Measurements from ENCODE around the gene TSHZ2.
"Not testable (repeated sequence)": the region's sequence is repeated elsewhere in the genome, so short reads cannot be mapped to it uniquely, and the experiment has no call there.

The TSHZ2 gene

GRCh38 chr20:53434662-53435061 is 462.5 kb downstream of the TSHZ2 start:
- peak overlapping the region in 3 of 21 experiments; percentile 19 to 53 (median 34) for H3K27ac ChIP-seq
- no peak overlapping the region for H3K4me3 ChIP-seq

GRCh38 chr20:53436927-53437326 is 464.8 kb downstream of the TSHZ2 start:
- not testable (repeated sequence) for H3K4me3 ChIP-seq, H3K27ac ChIP-seq

GRCh38 chr20:53438368-53438767 is 466.2 kb downstream of the TSHZ2 start:
- Histone ChIP-seq H3K27ac (no peak overlapping the region), H3K4me3 (no peak overlapping the region)

GRCh38 chr20:53439046-53439445 is 466.9 kb downstream of the TSHZ2 start:
- H3K4me3 ChIP-seq = no peak overlapping the region

GRCh38 chr20:53439616-53440015 is 467.5 kb downstream of the TSHZ2 start:
- H3K4me3 ChIP-seq = no peak overlapping the region
- H3K27ac ChIP-seq = no peak overlapping the region

More at GRCh38 chr20:53439046-53439445, 466.9 kb downstream of the TSHZ2 start:
- no peak overlapping the region for H3K27ac ChIP-seq

GRCh38 chr20:53444401-53445149 is 472.4 kb downstream of the TSHZ2 start:
- Histone ChIP-seq H3K4me3 (no peak overlapping the region), H3K27ac (no peak overlapping the region)

- H3K27ac ChIP-seq = no peak overlapping the region
Measured at GRCh38 chr20:53445321-53445731, 473.2 kb downstream of the TSHZ2 start.

GRCh38 chr20:53445932-53446331 is 473.8 kb downstream of the TSHZ2 start:
- Histone ChIP-seq H3K4me3 (no peak overlapping the region), H3K27ac (no peak overlapping the region)

More at GRCh38 chr20:53445321-53445731, 473.2 kb downstream of the TSHZ2 start:
- H3K4me3 ChIP-seq = no peak overlapping the region

GRCh38 chr20:53447316-53447715 is 475.2 kb downstream of the TSHZ2 start:
- no peak overlapping the region for H3K4me3 ChIP-seq
- no peak overlapping the region for H3K27ac ChIP-seq

- H3K4me3 ChIP-seq = no peak overlapping the region
- no peak overlapping the region for H3K27ac ChIP-seq
Measured at GRCh38 chr20:53448426-53448825, 476.3 kb downstream of the TSHZ2 start.

GRCh38 chr20:53448875-53449274 is 476.7 kb downstream of the TSHZ2 start:
- no peak overlapping the region for H3K27ac ChIP-seq
- H3K4me3 ChIP-seq = no peak overlapping the region

GRCh38 chr20:53453076-53453475 is 480.9 kb downstream of the TSHZ2 start:
- H3K4me3 ChIP-seq = no peak overlapping the region
- no peak overlapping the region for H3K27ac ChIP-seq

- Histone ChIP-seq H3K27ac (no peak overlapping the region), H3K4me3 (no peak overlapping the region)
Measured at GRCh38 chr20:53454675-53455276, 482.6 kb downstream of the TSHZ2 start.

- H3K4me3 ChIP-seq = no peak overlapping the region
- no peak overlapping the region for H3K27ac ChIP-seq
Measured at GRCh38 chr20:53463101-53463972, 491.2 kb downstream of the TSHZ2 start.

- Histone ChIP-seq H3K4me3 (no peak overlapping the region), H3K27ac (no peak overlapping the region)
Measured at GRCh38 chr20:53466279-53466678, 494.1 kb downstream of the TSHZ2 start.

- no peak overlapping the region for H3K27ac ChIP-seq
Measured at GRCh38 chr20:53468587-53468986, 496.4 kb downstream of the TSHZ2 start.

GRCh38 chr20:53472859-53473258 is 500.7 kb downstream of the TSHZ2 start:
- H3K4me3 ChIP-seq, H3K27ac ChIP-seq: not testable (repeated sequence)

More at GRCh38 chr20:53468587-53468986, 496.4 kb downstream of the TSHZ2 start:
- H3K4me3 ChIP-seq = no peak overlapping the region

GRCh38 chr20:53480913-53481312 is 508.8 kb downstream of the TSHZ2 start:
- H3K27ac ChIP-seq = no peak overlapping the region
- H3K4me3 ChIP-seq = no peak overlapping the region

GRCh38 chr20:53487461-53488200 is 515.5 kb downstream of the TSHZ2 start:
- H3K27ac ChIP-seq = no peak overlapping the region
- no peak overlapping the region for H3K4me3 ChIP-seq

GRCh38 chr20:53488775-53489272 is 516.7 kb downstream of the TSHZ2 start:
- Histone ChIP-seq H3K4me3 (no peak overlapping the region), H3K27ac (no peak overlapping the region)
